Stomach (tissue), 4 donors: ENCODE data around the gene FCRL3.

Experiments used
- POLR2A ChIP-seq, 4 donors: fragments of 450-650 bp; IDR thresholded peaks; one replicate each; pipeline ENCODE4 v1.6.1; 2016; ENCODE audit warnings: antibody characterized with exemption in 4 of 4, control low read depth in 2 of 4, mild to moderate bottlenecking in 1 of 4, moderate library complexity in 1 of 4
- POLR2AphosphoS5 ChIP-seq, 3 donors: sonication (generic); formaldehyde crosslinking; IDR thresholded peaks; one replicate each; pipeline ENCODE4 v1.6.1; 2016; ENCODE audit warnings: antibody characterized with exemption in 3 of 3

- TF ChIP-seq POLR2A (IDR thresholded peaks at IDR 0.05), result no peak
- no peak for TF ChIP-seq POLR2AphosphoS5 (IDR thresholded peaks at IDR 0.05)
These were observed 17.7 kb downstream of the FCRL3 start for GRCh38 chr1:157682710-157683437.
